ENCODE results near the gene C1orf226. TPM values are rescaled to one million over a fixed set of nuclear protein-coding genes. Genes with fewer than 3 reads are reported as not detected.

C1orf226 gene
- total and polyA plus RNA-seq, 2 experiments from 2014 or later: 2.7 to 12.5 TPM

DNA sequence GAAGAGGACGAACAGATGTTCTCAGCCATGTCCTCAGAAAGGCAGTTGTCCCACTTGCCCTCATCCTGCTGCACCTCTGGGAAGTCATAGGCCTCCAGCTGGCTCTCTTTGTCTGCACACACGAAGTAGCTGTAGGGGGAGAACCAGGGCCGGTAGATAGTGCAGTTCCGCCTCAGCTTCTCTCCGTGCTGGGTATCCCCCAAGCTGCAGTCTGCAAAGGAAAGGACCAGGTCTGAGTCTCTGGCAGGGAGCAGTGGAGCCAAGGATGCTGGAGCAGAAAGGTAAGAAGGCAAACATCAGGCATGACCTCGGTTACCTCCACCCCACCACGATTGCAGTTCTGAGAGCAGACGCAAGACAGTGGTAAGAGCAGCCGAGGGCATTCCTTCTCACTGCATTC is 7.1 kb upstream of the C1orf226 start:
- Histone ChIP-seq H3K36me3 (ENCODE audit: insufficient read depth) (no peaks in the 10 kb centered on the region), H3K4me3 (no peak overlapping the region), H3K4me1 (ENCODE audit: insufficient read depth) (no peaks in the 10 kb centered on the region), H3K79me2 (replicated peaks; ENCODE audit: insufficient read depth) (no peaks in the 10 kb centered on the region), H3K4me2 (no peak overlapping the region), H4K20me1 (replicated peaks; ENCODE audit: insufficient read depth) (no peaks in the 10 kb centered on the region), H3K9me2 (ENCODE audit: insufficient read depth) (no peaks in the 10 kb centered on the region), H2AFZ (no peak overlapping the region), H3K27me3 (ENCODE audit: insufficient read depth) (no peaks in the 10 kb centered on the region), H3F3A (replicated peaks; ENCODE audit: low read depth) (no peaks in the 10 kb centered on the region), H3K27ac (ENCODE audit: low read depth) (no peak overlapping the region)
- DNase-seq (ENCODE audit: low spot score): no peak
- Mint-ChIP-seq H3K4me3 (no peak overlapping the region), H3K27ac (no peak overlapping the region), H3K27me3 (ENCODE audit: insufficient read depth, low read depth, poor library complexity) (peaks cover 11% of the 10 kb centered on the region), H3K4me1 (no peaks in the 10 kb centered on the region; the same call in 2 of the 3 replicates), H3K9me3 (no peaks in the 10 kb centered on the region), H3K36me3 (ENCODE audit: low read depth) (no peaks in the 10 kb centered on the region)
- TF ChIP-seq, protein P1, sequence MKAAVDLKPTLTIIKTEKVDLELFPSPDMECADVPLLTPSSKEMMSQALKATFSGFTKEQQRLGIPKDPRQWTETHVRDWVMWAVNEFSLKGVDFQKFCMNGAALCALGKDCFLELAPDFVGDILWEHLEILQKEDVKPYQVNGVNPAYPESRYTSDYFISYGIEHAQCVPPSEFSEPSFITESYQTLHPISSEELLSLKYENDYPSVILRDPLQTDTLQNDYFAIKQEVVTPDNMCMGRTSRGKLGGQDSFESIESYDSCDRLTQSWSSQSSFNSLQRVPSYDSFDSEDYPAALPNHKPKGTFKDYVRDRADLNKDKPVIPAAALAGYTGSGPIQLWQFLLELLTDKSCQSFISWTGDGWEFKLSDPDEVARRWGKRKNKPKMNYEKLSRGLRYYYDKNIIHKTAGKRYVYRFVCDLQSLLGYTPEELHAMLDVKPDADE (IDR thresholded peaks at IDR 0.05): no peak
- TF ChIP-seq JUNB (IDR thresholded peaks at IDR 0.05; ENCODE audit: unreplicated experiment): no peak
- TF ChIP-seq EZH2phosphoT487 (IDR thresholded peaks at IDR 0.05; ENCODE audit: unreplicated experiment): no peak
- TF ChIP-seq, protein P2, sequence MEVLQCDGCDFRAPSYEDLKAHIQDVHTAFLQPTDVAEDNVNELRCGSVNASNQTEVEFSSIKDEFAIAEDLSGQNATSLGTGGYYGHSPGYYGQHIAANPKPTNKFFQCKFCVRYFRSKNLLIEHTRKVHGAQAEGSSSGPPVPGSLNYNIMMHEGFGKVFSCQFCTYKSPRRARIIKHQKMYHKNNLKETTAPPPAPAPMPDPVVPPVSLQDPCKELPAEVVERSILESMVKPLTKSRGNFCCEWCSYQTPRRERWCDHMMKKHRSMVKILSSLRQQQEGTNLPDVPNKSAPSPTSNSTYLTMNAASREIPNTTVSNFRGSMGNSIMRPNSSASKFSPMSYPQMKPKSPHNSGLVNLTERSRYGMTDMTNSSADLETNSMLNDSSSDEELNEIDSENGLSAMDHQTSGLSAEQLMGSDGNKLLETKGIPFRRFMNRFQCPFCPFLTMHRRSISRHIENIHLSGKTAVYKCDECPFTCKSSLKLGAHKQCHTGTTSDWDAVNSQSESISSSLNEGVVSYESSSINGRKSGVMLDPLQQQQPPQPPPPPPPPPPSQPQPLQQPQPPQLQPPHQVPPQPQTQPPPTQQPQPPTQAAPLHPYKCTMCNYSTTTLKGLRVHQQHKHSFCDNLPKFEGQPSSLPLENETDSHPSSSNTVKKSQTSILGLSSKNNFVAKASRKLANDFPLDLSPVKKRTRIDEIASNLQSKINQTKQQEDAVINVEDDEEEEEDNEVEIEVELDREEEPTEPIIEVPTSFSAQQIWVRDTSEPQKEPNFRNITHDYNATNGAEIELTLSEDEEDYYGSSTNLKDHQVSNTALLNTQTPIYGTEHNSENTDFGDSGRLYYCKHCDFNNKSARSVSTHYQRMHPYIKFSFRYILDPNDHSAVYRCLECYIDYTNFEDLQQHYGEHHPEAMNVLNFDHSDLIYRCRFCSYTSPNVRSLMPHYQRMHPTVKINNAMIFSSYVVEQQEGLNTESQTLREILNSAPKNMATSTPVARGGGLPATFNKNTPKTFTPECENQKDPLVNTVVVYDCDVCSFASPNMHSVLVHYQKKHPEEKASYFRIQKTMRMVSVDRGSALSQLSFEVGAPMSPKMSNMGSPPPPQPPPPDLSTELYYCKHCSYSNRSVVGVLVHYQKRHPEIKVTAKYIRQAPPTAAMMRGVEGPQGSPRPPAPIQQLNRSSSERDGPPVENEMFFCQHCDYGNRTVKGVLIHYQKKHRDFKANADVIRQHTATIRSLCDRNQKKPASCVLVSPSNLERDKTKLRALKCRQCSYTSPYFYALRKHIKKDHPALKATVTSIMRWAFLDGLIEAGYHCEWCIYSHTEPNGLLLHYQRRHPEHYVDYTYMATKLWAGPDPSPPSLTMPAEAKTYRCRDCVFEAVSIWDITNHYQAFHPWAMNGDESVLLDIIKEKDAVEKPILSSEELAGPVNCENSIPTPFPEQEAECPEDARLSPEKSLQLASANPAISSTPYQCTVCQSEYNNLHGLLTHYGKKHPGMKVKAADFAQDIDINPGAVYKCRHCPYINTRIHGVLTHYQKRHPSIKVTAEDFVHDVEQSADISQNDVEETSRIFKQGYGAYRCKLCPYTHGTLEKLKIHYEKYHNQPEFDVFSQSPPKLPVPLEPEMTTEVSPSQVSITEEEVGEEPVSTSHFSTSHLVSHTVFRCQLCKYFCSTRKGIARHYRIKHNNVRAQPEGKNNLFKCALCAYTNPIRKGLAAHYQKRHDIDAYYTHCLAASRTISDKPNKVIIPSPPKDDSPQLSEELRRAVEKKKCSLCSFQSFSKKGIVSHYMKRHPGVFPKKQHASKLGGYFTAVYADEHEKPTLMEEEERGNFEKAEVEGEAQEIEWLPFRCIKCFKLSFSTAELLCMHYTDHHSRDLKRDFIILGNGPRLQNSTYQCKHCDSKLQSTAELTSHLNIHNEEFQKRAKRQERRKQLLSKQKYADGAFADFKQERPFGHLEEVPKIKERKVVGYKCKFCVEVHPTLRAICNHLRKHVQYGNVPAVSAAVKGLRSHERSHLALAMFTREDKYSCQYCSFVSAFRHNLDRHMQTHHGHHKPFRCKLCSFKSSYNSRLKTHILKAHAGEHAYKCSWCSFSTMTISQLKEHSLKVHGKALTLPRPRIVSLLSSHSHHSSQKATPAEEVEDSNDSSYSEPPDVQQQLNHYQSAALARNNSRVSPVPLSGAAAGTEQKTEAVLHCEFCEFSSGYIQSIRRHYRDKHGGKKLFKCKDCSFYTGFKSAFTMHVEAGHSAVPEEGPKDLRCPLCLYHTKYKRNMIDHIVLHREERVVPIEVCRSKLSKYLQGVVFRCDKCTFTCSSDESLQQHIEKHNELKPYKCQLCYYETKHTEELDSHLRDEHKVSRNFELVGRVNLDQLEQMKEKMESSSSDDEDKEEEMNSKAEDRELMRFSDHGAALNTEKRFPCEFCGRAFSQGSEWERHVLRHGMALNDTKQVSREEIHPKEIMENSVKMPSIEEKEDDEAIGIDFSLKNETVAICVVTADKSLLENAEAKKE (CRISPR knock-in tag; IDR thresholded peaks at IDR 0.05): no peak
- TF ChIP-seq POLR2AphosphoS5 (IDR thresholded peaks at IDR 0.05; ENCODE audit: low read depth): no peak
- no peak for TF ChIP-seq STAT1 (IDR thresholded peaks at IDR 0.05; ENCODE audit: unreplicated experiment)
- TF ChIP-seq CREB1 (CRISPR knock-in tag; IDR thresholded peaks at IDR 0.05; ENCODE audit: low read depth): no peak
- TF ChIP-seq REST (IDR thresholded peaks at IDR 0.05; ENCODE audit: unreplicated experiment): no peak
- TF ChIP-seq CTCF (conservative IDR thresholded peaks at IDR 0.05; ENCODE audit: low read depth in 2 of 2): no peak
- TF ChIP-seq ZNF114 (CRISPR knock-in tag; IDR thresholded peaks at IDR 0.05): no peak
- TF ChIP-seq EZH2 (IDR thresholded peaks at IDR 0.05; ENCODE audit: low read depth, unreplicated experiment): no peak
- TF ChIP-seq NANOG (IDR thresholded peaks at IDR 0.05; ENCODE audit: borderline replicate concordance): no peak
- no peak for TF ChIP-seq ZNF331 (CRISPR knock-in tag; IDR thresholded peaks at IDR 0.05; ENCODE audit: low read depth)
- ATAC-seq: no peak
